PC-9 (cell line): ENCODE measurements around the gene MRPL52.

ENCODE experiments used
- EZH2 ChIP-seq: fragments of 200-600 bp; sonication (generic); IDR thresholded peaks from 2 replicates; pipeline ENCODE4 v1.8.0; 2017; ENCODE audit warnings: antibody characterized with exemption, low read depth
- TF ChIP-seq, protein P1 (sequence below): fragments of 200-600 bp; sonication (generic); conservative IDR thresholded peaks from 2 replicates; pipeline ENCODE4 v1.6.1; 2017; ENCODE audit warnings: mixed run types, antibody characterized with exemption, mild to moderate bottlenecking, moderate library complexity

DNA sequence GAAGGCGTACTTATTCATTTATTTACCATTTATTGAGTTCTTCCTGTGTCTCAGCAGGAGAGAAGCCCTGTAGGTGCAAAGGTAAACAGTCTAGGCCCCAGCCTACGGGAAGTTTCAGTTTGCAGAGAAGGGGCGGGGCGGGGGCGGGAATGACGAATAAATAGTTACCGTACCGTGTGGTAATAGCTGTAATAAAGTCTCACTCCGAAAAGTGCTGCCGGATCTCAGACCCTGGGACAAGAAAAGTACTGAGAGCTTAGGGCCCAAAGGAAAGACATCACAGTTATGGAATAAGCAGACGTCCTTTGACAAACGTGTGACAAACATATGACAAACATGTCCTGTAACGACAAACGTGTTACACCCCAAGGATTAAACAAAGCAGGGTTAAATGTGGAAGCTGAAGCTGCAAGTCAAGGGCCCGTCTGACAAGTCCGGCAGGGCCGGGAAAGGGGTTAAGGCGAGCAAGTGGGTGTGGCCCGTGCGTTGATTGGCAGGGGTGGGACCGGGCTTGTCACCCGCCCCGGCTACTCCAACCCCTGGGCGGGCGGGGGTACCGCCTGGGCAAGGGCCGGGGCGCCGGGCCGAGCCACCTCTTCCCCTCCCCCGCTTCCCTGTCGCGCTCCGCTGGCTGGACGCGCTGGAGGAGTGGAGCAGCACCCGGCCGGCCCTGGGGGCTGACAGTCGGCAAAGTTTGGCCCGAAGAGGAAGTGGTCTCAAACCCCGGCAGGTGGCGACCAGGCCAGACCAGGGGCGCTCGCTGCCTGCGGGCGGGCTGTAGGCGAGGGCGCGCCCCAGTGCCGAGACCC is 41.7 kb downstream of the MRPL52 start, which contains the start of gene LRP10:
- TF ChIP-seq EZH2: no peak
- TF ChIP-seq, protein P1, sequence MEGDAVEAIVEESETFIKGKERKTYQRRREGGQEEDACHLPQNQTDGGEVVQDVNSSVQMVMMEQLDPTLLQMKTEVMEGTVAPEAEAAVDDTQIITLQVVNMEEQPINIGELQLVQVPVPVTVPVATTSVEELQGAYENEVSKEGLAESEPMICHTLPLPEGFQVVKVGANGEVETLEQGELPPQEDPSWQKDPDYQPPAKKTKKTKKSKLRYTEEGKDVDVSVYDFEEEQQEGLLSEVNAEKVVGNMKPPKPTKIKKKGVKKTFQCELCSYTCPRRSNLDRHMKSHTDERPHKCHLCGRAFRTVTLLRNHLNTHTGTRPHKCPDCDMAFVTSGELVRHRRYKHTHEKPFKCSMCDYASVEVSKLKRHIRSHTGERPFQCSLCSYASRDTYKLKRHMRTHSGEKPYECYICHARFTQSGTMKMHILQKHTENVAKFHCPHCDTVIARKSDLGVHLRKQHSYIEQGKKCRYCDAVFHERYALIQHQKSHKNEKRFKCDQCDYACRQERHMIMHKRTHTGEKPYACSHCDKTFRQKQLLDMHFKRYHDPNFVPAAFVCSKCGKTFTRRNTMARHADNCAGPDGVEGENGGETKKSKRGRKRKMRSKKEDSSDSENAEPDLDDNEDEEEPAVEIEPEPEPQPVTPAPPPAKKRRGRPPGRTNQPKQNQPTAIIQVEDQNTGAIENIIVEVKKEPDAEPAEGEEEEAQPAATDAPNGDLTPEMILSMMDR: no peak
